ENCODE measurements around the gene WDSUB1. TPM values are rescaled to one million over a fixed set of nuclear protein-coding genes. Genes with fewer than 3 reads are reported as not detected.

WDSUB1 gene
- total and polyA plus RNA-seq, 9 of the 15 experiments (the other 6 are each of a cell fraction or from before 2014, with no cell fraction given) = 5.2 to 13.7 (median 9.4) TPM

DNA sequence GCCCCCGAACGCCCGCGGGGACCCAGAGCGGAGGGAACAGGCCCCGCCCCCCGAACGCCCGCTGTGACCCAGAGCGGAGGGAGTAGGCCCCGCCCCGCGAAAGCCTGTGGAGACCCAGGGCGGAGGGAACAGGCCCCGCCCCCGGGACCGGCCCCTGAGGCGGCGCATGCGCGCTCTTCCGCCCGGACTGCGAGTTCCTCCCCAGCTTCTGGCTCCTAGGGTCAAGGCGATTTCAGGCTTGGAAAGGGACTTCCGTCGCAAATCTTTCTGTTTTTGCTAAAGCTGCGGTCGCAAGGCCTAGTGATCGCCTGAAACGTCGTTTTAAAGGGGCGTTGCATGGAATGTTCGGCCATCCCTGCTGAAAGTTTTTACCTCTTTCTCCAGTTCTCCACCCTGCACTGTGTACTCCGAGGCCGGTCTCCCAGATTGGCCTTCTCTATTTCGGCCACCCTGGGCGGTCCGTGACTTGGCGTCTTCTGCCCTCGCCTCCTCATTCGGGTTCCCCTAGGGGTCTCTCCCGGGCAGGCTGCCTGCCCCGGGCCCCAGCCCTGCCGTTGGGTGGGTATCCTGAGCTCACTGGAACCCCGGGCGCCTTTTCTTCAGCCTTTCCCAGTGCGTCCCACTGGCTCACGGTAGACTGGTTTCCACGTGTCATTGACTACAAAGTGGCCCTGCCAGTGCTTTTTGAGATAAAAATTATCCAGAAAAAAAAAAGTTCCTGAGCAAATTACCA, 372 bp upstream of the WDSUB1 start (continued):
- TF ChIP-seq, protein P1, sequence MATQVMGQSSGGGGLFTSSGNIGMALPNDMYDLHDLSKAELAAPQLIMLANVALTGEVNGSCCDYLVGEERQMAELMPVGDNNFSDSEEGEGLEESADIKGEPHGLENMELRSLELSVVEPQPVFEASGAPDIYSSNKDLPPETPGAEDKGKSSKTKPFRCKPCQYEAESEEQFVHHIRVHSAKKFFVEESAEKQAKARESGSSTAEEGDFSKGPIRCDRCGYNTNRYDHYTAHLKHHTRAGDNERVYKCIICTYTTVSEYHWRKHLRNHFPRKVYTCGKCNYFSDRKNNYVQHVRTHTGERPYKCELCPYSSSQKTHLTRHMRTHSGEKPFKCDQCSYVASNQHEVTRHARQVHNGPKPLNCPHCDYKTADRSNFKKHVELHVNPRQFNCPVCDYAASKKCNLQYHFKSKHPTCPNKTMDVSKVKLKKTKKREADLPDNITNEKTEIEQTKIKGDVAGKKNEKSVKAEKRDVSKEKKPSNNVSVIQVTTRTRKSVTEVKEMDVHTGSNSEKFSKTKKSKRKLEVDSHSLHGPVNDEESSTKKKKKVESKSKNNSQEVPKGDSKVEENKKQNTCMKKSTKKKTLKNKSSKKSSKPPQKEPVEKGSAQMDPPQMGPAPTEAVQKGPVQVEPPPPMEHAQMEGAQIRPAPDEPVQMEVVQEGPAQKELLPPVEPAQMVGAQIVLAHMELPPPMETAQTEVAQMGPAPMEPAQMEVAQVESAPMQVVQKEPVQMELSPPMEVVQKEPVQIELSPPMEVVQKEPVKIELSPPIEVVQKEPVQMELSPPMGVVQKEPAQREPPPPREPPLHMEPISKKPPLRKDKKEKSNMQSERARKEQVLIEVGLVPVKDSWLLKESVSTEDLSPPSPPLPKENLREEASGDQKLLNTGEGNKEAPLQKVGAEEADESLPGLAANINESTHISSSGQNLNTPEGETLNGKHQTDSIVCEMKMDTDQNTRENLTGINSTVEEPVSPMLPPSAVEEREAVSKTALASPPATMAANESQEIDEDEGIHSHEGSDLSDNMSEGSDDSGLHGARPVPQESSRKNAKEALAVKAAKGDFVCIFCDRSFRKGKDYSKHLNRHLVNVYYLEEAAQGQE (IDR thresholded peaks at IDR 0.05; ENCODE audit: borderline replicate concordance) = no peak
- TF ChIP-seq, protein P1 (CRISPR knock-in tag; IDR thresholded peaks at IDR 0.05; ENCODE audit: low read depth) = no peak
- TF ChIP-seq HOXB6 (CRISPR knock-in tag; IDR thresholded peaks at IDR 0.05; ENCODE audit: borderline replicate concordance) (no peak), CXXC5 (CRISPR knock-in tag; IDR thresholded peaks at IDR 0.05) (peak; percentile 98), CBX8 (IDR thresholded peaks at IDR 0.05; ENCODE audit: borderline replicate concordance, extremely low read depth, low read depth, low read length, poor library complexity, severe bottlenecking) (no peak), ZFP30 (CRISPR knock-in tag; IDR thresholded peaks at IDR 0.05; ENCODE audit: borderline replicate concordance) (no peak), POLR2AphosphoS2 (IDR thresholded peaks at IDR 0.05; ENCODE audit: low read length) (peak; percentile 66; the same call in 1 of the 2 replicates), MXI1 (IDR thresholded peaks at IDR 0.05; ENCODE audit: low read depth, low read length) (no peak), FOXA1 (IDR thresholded peaks at IDR 0.05; ENCODE audit: borderline replicate concordance) (no peak), ELF4 (CRISPR knock-in tag; IDR thresholded peaks at IDR 0.05) (0 out of 2 replicates have a peak, but pooled peaks have one; percentile 18), ZC3H11A (IDR thresholded peaks at IDR 0.05; ENCODE audit: low read depth, low read length) (no peak), EP400 (IDR thresholded peaks at IDR 0.05) (peak; percentile 73), DIDO1 (tag; IDR thresholded peaks at IDR 0.05; ENCODE audit: low read depth) (peak; percentile 71), NR1H2 (CRISPR knock-in tag; IDR thresholded peaks at IDR 0.05) (no peak)
- TF ChIP-seq, protein P2, sequence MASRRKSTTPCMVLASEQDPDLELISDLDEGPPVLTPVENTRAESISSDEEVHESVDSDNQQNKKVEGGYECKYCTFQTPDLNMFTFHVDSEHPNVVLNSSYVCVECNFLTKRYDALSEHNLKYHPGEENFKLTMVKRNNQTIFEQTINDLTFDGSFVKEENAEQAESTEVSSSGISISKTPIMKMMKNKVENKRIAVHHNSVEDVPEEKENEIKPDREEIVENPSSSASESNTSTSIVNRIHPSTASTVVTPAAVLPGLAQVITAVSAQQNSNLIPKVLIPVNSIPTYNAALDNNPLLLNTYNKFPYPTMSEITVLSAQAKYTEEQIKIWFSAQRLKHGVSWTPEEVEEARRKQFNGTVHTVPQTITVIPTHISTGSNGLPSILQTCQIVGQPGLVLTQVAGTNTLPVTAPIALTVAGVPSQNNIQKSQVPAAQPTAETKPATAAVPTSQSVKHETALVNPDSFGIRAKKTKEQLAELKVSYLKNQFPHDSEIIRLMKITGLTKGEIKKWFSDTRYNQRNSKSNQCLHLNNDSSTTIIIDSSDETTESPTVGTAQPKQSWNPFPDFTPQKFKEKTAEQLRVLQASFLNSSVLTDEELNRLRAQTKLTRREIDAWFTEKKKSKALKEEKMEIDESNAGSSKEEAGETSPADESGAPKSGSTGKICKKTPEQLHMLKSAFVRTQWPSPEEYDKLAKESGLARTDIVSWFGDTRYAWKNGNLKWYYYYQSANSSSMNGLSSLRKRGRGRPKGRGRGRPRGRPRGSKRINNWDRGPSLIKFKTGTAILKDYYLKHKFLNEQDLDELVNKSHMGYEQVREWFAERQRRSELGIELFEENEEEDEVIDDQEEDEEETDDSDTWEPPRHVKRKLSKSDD (conservative IDR thresholded peaks at IDR 0.05; ENCODE audit: low read length) = no peak
- TF ChIP-seq, protein P3, sequence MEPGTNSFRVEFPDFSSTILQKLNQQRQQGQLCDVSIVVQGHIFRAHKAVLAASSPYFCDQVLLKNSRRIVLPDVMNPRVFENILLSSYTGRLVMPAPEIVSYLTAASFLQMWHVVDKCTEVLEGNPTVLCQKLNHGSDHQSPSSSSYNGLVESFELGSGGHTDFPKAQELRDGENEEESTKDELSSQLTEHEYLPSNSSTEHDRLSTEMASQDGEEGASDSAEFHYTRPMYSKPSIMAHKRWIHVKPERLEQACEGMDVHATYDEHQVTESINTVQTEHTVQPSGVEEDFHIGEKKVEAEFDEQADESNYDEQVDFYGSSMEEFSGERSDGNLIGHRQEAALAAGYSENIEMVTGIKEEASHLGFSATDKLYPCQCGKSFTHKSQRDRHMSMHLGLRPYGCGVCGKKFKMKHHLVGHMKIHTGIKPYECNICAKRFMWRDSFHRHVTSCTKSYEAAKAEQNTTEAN (CRISPR knock-in tag; IDR thresholded peaks at IDR 0.05) = 0 out of 2 replicates have a peak, but pooled peaks have one; percentile 55

All from K562 (cell line).